Measurements from ENCODE around the gene EBLN2.
"Not testable (repeated sequence)": the region's sequence is repeated elsewhere in the genome, so short reads cannot be mapped to it uniquely, and the experiment has no call there.

EBLN2 gene

DNA sequence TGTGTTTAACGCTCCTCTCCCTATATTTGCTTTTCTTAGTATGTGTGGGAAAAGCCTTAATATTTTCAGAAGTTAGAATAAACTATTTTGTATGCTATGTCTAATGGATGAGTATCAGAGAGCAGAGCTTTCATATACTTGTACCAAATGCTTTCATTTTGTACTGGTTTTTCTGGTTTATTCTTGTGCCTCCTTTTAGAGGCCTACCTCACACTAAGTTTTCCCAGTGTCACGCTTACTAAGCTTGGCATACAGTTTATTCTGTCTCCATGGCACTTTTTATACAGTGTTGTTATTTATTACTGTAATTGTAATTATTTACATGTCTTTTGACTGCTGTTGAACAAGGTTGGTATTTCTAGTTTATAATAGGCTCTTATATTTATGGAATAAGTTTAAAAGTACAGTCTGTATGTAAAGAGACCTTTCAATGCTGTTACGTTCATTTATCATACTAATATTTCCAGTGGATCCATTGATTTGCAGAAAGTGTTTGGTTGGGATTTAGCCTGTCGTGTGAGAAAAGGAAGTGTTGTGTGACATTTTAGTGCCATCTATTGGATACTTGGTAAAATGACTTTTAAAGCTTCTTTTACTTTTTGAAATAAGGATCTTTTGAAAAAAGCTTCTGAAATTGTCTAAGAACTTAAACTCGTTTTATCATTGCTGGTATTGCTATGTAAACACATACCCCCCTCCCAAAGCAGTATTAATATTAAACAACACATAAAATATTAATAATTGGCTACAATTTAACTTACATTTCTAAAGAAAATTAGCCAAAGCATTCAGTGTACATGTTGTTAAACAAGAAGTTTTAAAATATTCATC is 5.2 kb upstream of the EBLN2 start:
- TF ChIP-seq, protein P1, sequence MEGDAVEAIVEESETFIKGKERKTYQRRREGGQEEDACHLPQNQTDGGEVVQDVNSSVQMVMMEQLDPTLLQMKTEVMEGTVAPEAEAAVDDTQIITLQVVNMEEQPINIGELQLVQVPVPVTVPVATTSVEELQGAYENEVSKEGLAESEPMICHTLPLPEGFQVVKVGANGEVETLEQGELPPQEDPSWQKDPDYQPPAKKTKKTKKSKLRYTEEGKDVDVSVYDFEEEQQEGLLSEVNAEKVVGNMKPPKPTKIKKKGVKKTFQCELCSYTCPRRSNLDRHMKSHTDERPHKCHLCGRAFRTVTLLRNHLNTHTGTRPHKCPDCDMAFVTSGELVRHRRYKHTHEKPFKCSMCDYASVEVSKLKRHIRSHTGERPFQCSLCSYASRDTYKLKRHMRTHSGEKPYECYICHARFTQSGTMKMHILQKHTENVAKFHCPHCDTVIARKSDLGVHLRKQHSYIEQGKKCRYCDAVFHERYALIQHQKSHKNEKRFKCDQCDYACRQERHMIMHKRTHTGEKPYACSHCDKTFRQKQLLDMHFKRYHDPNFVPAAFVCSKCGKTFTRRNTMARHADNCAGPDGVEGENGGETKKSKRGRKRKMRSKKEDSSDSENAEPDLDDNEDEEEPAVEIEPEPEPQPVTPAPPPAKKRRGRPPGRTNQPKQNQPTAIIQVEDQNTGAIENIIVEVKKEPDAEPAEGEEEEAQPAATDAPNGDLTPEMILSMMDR (conservative IDR thresholded peaks at IDR 0.05; ENCODE audit: control insufficient read depth, insufficient read depth, low read depth, low read length) = peak; percentile 47
- DNase-seq (ENCODE audit: low read depth) = peak; percentile 77
- H3K4me3 ChIP-seq (ENCODE audit: control insufficient read depth, low read depth, low read length) = no peak overlapping the region

DNA sequence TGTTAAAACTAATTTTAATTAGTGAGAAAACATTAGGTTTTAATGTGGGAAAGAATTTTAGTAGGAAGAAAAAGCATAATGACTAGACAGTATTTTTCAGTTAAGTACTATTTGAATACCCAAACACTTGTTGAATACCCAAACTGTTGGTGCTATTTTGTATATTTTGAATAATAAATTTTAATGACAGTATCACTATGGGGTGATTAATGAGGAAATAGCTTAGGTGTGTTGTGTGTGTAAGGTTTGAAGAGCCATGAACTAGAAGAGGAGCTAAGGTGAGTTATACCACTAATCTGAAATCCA is 4.7 kb upstream of the EBLN2 start:
- TF ChIP-seq, protein P1 (conservative IDR thresholded peaks at IDR 0.05; ENCODE audit: control insufficient read depth, insufficient read depth, low read depth, low read length) = no peak
- H3K4me3 ChIP-seq (ENCODE audit: control insufficient read depth, low read depth, low read length) = no peak overlapping the region

DNA sequence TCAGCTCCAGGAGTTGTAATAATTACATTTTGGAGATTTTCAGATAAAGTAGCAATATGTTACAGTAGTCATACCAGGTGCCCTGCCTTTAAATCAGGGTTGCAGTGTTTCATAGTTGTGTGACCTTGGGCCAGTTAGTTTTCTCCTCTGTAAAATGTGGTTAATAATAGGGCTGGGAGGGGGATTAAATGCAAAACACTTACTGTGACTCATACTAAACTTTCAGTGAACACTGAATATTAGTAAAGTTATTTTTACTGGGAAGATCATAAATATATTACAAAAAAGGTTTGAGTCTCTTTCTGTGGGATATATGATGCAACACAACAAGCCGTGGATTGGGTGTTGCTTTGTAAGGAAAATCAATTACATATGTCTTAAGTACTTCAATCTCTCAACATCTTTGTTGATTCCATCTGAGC is 1.1 kb upstream of the EBLN2 start:
- H3K4me3 ChIP-seq (ENCODE audit: control insufficient read depth, low read depth, low read length) = no peak overlapping the region
- peak; percentile 80 for DNase-seq (ENCODE audit: low read depth)
- TF ChIP-seq, protein P1 (conservative IDR thresholded peaks at IDR 0.05; ENCODE audit: control insufficient read depth, insufficient read depth, low read depth, low read length) = no peak

More for the DNA sequence above, 4.7 kb upstream of the EBLN2 start:
- no peak for DNase-seq (ENCODE audit: low read depth)

- DNase-seq (ENCODE audit: low read depth); H3K4me3 ChIP-seq (ENCODE audit: control insufficient read depth, low read depth, low read length): not testable (repeated sequence)
Measured at GRCh38 chr3:73066243-73066642, 4.8 kb downstream of the EBLN2 start.

DNA sequence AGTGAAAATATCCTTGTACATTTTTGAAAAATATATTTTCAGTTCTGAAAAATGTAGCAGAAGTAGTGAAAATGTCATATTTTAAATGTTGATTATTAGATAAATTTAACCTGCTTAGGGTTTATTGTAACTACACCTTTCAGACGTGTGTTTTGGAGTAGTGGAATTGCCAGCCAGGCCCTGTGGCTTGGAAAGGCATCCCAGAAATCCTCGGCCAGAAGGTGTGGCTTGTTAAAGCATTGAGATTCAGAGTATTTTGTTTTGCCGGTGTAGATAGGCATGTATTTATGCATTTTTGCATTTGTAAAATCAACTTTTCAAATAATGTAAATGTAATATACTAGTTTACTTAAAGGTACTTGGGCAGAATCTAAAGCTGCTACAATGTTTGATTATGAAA is 7.0 kb downstream of the EBLN2 start:
- DNase-seq (ENCODE audit: low read depth) = no peak
- TF ChIP-seq, protein P1 (conservative IDR thresholded peaks at IDR 0.05; ENCODE audit: control insufficient read depth, insufficient read depth, low read depth, low read length) = no peak
- H3K4me3 ChIP-seq (ENCODE audit: control insufficient read depth, low read depth, low read length) = no peak overlapping the region

DNA sequence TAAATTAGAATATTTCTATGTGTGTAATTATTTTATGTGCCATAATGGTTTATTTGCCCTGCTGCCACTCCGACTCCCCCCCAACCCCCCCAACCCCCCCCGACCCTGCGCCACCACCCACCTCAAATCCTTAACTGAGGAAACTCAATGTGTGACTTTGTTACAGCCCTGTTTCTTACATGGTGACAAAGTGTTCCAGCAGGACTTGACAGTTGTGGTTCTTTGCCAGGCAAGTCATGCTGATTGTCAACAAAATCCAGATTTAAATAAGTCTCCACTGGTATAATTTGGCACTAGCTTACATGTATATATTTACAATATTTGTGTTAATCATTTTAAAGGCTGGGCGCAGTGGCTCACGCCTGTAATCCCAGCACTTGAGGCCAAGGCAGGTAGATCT is 7.7 kb downstream of the EBLN2 start:
- no peak overlapping the region for H3K4me3 ChIP-seq (ENCODE audit: control insufficient read depth, low read depth, low read length)
- TF ChIP-seq, protein P1 (conservative IDR thresholded peaks at IDR 0.05; ENCODE audit: control insufficient read depth, insufficient read depth, low read depth, low read length) = no peak
- no peak for DNase-seq (ENCODE audit: low read depth)

DNA sequence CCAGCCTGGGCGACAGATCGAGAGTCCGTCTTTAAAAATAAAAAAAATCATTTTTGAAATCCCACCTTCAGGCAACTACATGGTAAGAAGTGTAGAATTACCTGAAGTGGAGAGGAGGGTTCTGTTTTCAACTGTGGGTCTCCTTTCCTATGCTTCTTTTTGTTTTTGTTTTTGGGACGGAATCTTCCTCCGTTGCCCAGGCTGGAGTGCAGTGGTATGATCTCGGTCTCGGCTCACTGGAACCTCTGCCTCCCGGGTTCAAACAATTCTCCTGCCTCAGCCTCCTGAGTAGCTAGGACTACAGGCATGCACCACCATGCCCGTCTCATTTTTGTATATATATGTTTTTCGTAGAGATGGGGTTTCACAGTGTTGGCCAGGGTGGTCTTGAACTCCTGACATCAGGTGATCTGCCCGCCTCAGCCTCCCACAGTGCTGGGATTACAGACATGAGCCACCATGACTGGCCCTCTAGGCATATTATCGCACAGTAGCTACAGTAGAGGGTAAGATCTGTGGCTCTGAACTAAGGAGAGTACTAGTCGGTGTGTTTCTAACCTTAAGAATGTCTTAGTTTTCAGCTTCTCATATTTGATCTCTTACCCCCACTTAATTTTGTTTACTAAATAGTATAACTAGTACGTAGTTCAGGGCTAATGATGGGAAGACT is 8.5 kb downstream of the EBLN2 start:
- H3K4me3 ChIP-seq (ENCODE audit: control insufficient read depth, low read depth, low read length) = no peak overlapping the region
- TF ChIP-seq, protein P1 (conservative IDR thresholded peaks at IDR 0.05; ENCODE audit: control insufficient read depth, insufficient read depth, low read depth, low read length) = no peak
- DNase-seq (ENCODE audit: low read depth) = no peak
